Suprapubic skin (tissue), 4 donors: ENCODE data around the gene SAMD4B. TPM values are rescaled to one million over a fixed set of nuclear protein-coding genes. Genes with fewer than 3 reads are reported as not detected.

Experiments
- DNase-seq, 2 donors: peaks; one replicate each; pipeline ENCODE4 v3.0.0-alpha.2; 2019; ENCODE audit warnings: low spot score in 2 of 2
- H3K27ac ChIP-seq: fragments of 200-600 bp; sonication (generic); one replicate; pipeline ENCODE4 v1.5.1; 2019
- H3K27me3 ChIP-seq: fragments of 200-600 bp; sonication (generic); one replicate; pipeline ENCODE4 v1.5.1; 2019
- H3K36me3 ChIP-seq: fragments of 200-600 bp; sonication (generic); one replicate; pipeline ENCODE4 v1.5.1; 2019
- H3K4me1 ChIP-seq: fragments of 200-600 bp; sonication (generic); one replicate; pipeline ENCODE4 v1.5.1; 2019
- H3K4me3 ChIP-seq: fragments of 200-600 bp; sonication (generic); one replicate; pipeline ENCODE4 v1.5.1; 2019; ENCODE audit warnings: mild to moderate bottlenecking
- H3K9me3 ChIP-seq: fragments of 200-600 bp; sonication (generic); one replicate; pipeline ENCODE4 v1.5.1; 2019
- CTCF ChIP-seq, 2 donors: fragments of 200-600 bp in 1 of 2; fragments of 450-650 bp in 1 of 2; sonication (generic) in 1 of 2; IDR thresholded peaks; one replicate each; pipeline ENCODE4 v1.5.1; 2016 to 2019; ENCODE audit warnings: antibody characterized with exemption in 2 of 2, mild to moderate bottlenecking in 1 of 2, moderate library complexity in 1 of 2
- EP300 ChIP-seq: sonication (generic); formaldehyde crosslinking; IDR thresholded peaks from one replicate; pipeline ENCODE4 v1.6.1; 2017; ENCODE audit warnings: antibody characterized with exemption
- POLR2A ChIP-seq, 2 donors: fragments of 450-650 bp; IDR thresholded peaks; one replicate each; pipeline ENCODE4 v1.6.1; 2017; ENCODE audit warnings: antibody characterized with exemption in 2 of 2, mild to moderate bottlenecking in 2 of 2, moderate library complexity in 2 of 2
- POLR2AphosphoS5 ChIP-seq, 3 donors: sonication (generic); formaldehyde crosslinking; IDR thresholded peaks; one replicate each; pipeline ENCODE4 v1.6.1; 2017; ENCODE audit warnings: antibody characterized with exemption in 3 of 3
- WGBS: methylation state at CpG from one replicate; pipeline ENCODE4 v1.1.5; 2018; 5-methylcytosine and 5-hydroxymethylcytosine counted together
- total RNA-seq, 4 donors: library from RNA; depleted of rRNA; stranded (reverse); fragments of >200 nt; gene quantifications; one replicate each; pipeline ENCODE4 v1.1.0, GENCODE V29; 2016

Gene SAMD4B
- total RNA-seq, 4 donors from 2014 or later: 104 to 166 (median 113) TPM

- peaks cover 39% of the 10 kb centered on the region for H3K27me3 ChIP-seq
- TF ChIP-seq POLR2A (IDR thresholded peaks at IDR 0.05) (no peak), CTCF (IDR thresholded peaks at IDR 0.05) (no peak), EP300 (no peak), POLR2AphosphoS5 (IDR thresholded peaks at IDR 0.05) (no peak)
- WGBS: 68% methylated on average over 10 of the region's 10 CpGs
Observed at GRCh38 chr19:39303373-39304184, 38.6 kb upstream of the SAMD4B start.

GRCh38 chr19:39304185-39304513 is 38.1 kb upstream of the SAMD4B start:
- H3K4me3 ChIP-seq: no peak overlapping the region
- no peak for DNase-seq
- TF ChIP-seq CTCF (IDR thresholded peaks at IDR 0.05): no peak
- no peak for TF ChIP-seq EP300
- TF ChIP-seq POLR2A (IDR thresholded peaks at IDR 0.05): no peak
- TF ChIP-seq POLR2AphosphoS5 (IDR thresholded peaks at IDR 0.05): no peak
- H3K4me1 ChIP-seq: peaks cover 12% of the 10 kb centered on the region
- no peak overlapping the region for H3K27ac ChIP-seq
- peaks cover 41% of the 10 kb centered on the region for H3K27me3 ChIP-seq
- no peaks in the 10 kb centered on the region for H3K36me3 ChIP-seq
- no peaks in the 10 kb centered on the region for H3K9me3 ChIP-seq

More at GRCh38 chr19:39303373-39304184, 38.6 kb upstream of the SAMD4B start:
- peak; percentile 13 to 59 for DNase-seq
- Histone ChIP-seq H3K4me3 (no peak overlapping the region), H3K4me1 (peaks cover 12% of the 10 kb centered on the region), H3K36me3 (no peaks in the 10 kb centered on the region), H3K27ac (no peak overlapping the region), H3K9me3 (no peaks in the 10 kb centered on the region)

- DNase-seq: peak; percentile 21 to 58
- WGBS: 49% methylated on average over 6 of the region's 6 CpGs
- no peaks in the 10 kb centered on the region for H3K36me3 ChIP-seq
- TF ChIP-seq POLR2A (IDR thresholded peaks at IDR 0.05): no peak
- TF ChIP-seq CTCF (IDR thresholded peaks at IDR 0.05): no peak
- no peak for TF ChIP-seq POLR2AphosphoS5 (IDR thresholded peaks at IDR 0.05)
- no peak for TF ChIP-seq EP300
- H3K27me3 ChIP-seq: peaks cover 41% of the 10 kb centered on the region
- no peak overlapping the region for H3K27ac ChIP-seq
- H3K4me3 ChIP-seq: no peak overlapping the region
- no peaks in the 10 kb centered on the region for H3K9me3 ChIP-seq
- peaks cover 12% of the 10 kb centered on the region for H3K4me1 ChIP-seq
Observed at GRCh38 chr19:39304701-39305571, 37.3 kb upstream of the SAMD4B start.

- no peak for DNase-seq
- H3K4me1 ChIP-seq: peaks cover 12% of the 10 kb centered on the region
- H3K9me3 ChIP-seq: no peaks in the 10 kb centered on the region
- H3K27ac ChIP-seq: no peak overlapping the region
- no peak for TF ChIP-seq EP300
- TF ChIP-seq POLR2AphosphoS5 (IDR thresholded peaks at IDR 0.05): no peak
- TF ChIP-seq CTCF (IDR thresholded peaks at IDR 0.05): no peak
- TF ChIP-seq POLR2A (IDR thresholded peaks at IDR 0.05): no peak
- H3K27me3 ChIP-seq: peaks cover 41% of the 10 kb centered on the region
- H3K36me3 ChIP-seq: no peaks in the 10 kb centered on the region
- H3K4me3 ChIP-seq: no peak overlapping the region
Observed at GRCh38 chr19:39306075-39306474, 36.1 kb upstream of the SAMD4B start.
